ENCODE results near the gene OR7A5.
"Not testable (repeated sequence)": the region's sequence is repeated elsewhere in the genome, so short reads cannot be mapped to it uniquely, and the experiment has no call there.

The OR7A5 gene

GRCh38 chr19:14835011-14835410 lies at the start of gene OR7A5, which contains the start of gene OR7C1:
Gene OR7A5, minus strand, starts transcription at chr19:14835185. Its CDS starts 6,944 bp downstream, at chr19:14828241.
Gene OR7C1, minus strand, starts transcription at chr19:14835185. Its CDS starts 35,049 bp downstream, at chr19:14800136.
- DNase-seq (ENCODE audit: low read depth): peak; percentile 7

- peak; percentile 25 for DNase-seq (ENCODE audit: low read depth)
Observed at GRCh38 chr19:14871619-14872230, 36.7 kb upstream of the OR7A5 start.

GRCh38 chr19:14868497-14868896 lies 33.5 kb upstream of the OR7A5 start:
- no peak for DNase-seq (ENCODE audit: low read depth)

- no peak for DNase-seq (ENCODE audit: low read depth)
Observed at GRCh38 chr19:14848822-14849221, 13.8 kb upstream of the OR7A5 start, which contains the start of gene OR7A10. Gene OR7A10, minus strand, starts transcription at chr19:14848922. Its CDS starts 7,045 bp downstream, at chr19:14841877.

GRCh38 chr19:14843578-14843977 lies 8.6 kb upstream of the OR7A5 start:
- DNase-seq (ENCODE audit: low read depth): peak; percentile 7

- DNase-seq (ENCODE audit: low read depth): no peak
Observed at GRCh38 chr19:14843169-14843568, 8.2 kb upstream of the OR7A5 start.

- DNase-seq (ENCODE audit: low read depth): peak; percentile 17
Observed at GRCh38 chr19:14840206-14840605, 5.2 kb upstream of the OR7A5 start.

GRCh38 chr19:14837391-14837790 lies 2.4 kb upstream of the OR7A5 start:
- DNase-seq (ENCODE audit: low read depth): no peak

GRCh38 chr19:14830702-14831101 lies 4.3 kb downstream of the OR7A5 start:
- DNase-seq (ENCODE audit: low read depth): peak; percentile 0

- DNase-seq (ENCODE audit: low read depth): no peak
Observed at GRCh38 chr19:14826006-14826405, 9.0 kb downstream of the OR7A5 start.

GRCh38 chr19:14821937-14822336 lies 13.0 kb downstream of the OR7A5 start:
- DNase-seq (ENCODE audit: low read depth): no peak

GRCh38 chr19:14818588-14818987 lies 16.4 kb downstream of the OR7A5 start:
- DNase-seq (ENCODE audit: low read depth): no peak

GRCh38 chr19:14817052-14817451 lies 17.9 kb downstream of the OR7A5 start:
- no peak for DNase-seq (ENCODE audit: low read depth)

GRCh38 chr19:14814982-14815652 lies 19.9 kb downstream of the OR7A5 start:
- no peak for DNase-seq (ENCODE audit: low read depth)

GRCh38 chr19:14809272-14810057 lies 25.5 kb downstream of the OR7A5 start:
- DNase-seq (ENCODE audit: low read depth): no peak

GRCh38 chr19:14804765-14805164 lies 30.2 kb downstream of the OR7A5 start:
- peak; percentile 17 for DNase-seq (ENCODE audit: low read depth)

GRCh38 chr19:14798760-14799159 lies 36.2 kb downstream of the OR7A5 start:
- no peak for DNase-seq (ENCODE audit: low read depth)

GRCh38 chr19:14796021-14796420 lies 39.0 kb downstream of the OR7A5 start:
- DNase-seq (ENCODE audit: low read depth): no peak

GRCh38 chr19:14795078-14795721 lies 39.8 kb downstream of the OR7A5 start:
- peak; percentile 18 for DNase-seq (ENCODE audit: low read depth)

- not testable (repeated sequence) for DNase-seq (ENCODE audit: low read depth)
Observed at GRCh38 chr19:14792250-14792649, 42.7 kb downstream of the OR7A5 start.

GRCh38 chr19:14786421-14786851 lies 48.5 kb downstream of the OR7A5 start:
- peak; percentile 27 for DNase-seq (ENCODE audit: low read depth)

Measured in iris pigment epithelial cell (primary cell).